TTC549 (cell line): ENCODE data around the gene SDC1.

Source experiments
- FAIRE-seq: peaks from 2 replicates; lab custom pipeline; 2012; peaks lifted over from hg19 to GRCh38; lab: Jason Lieb, UNC

SDC1 gene

DNA sequence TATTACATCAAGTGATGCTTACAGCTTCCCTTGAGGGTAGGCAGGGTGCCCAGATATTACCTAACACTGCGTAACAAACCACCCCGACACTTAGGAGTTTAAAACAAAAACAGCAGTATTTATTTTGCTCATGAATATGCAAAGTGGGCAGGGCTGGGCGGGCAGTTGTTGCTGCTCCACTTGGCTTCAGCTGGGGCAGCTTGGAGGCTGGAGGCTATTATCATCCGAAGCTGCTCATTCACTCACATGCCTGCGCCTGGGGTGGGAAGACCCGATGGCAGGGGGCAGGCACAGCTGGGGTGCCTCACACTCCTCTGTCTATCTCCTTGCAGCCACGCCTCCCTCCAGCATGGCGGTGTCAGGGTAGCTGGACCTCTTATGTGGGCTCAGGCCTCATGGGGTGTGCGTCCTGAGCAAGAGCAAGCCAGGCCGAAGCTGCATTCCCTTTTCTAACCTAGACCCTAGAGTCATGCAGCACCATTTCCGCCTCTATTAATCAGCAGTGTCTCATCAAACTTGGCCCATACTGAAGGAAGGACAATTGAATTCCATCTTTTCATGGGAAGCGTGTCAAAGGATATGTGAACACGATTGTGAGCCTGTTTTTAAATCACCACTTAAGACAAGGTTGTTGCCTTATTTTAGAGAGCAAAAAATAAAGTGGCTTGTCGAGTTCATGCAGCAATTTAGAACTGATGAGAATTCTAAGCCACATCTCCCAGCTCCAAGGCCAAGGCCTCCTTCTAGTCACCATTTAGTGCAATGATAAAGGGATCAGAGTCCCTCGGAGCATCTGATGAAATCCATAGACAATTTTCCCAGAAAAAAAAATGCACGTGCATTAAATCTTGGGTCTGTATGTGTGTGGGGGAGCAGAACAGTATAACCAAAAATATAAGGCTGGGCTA lies 54.9 kb downstream of the SDC1 start:
- no peak for FAIRE-seq

- no peak for FAIRE-seq
Measured at GRCh38 chr2:20168727-20169696, 55.9 kb downstream of the SDC1 start.

GRCh38 chr2:20168048-20168726 lies 56.7 kb downstream of the SDC1 start:
- no peak for FAIRE-seq

- no peak for FAIRE-seq
Measured at GRCh38 chr2:20167356-20167755, 57.6 kb downstream of the SDC1 start.

DNA sequence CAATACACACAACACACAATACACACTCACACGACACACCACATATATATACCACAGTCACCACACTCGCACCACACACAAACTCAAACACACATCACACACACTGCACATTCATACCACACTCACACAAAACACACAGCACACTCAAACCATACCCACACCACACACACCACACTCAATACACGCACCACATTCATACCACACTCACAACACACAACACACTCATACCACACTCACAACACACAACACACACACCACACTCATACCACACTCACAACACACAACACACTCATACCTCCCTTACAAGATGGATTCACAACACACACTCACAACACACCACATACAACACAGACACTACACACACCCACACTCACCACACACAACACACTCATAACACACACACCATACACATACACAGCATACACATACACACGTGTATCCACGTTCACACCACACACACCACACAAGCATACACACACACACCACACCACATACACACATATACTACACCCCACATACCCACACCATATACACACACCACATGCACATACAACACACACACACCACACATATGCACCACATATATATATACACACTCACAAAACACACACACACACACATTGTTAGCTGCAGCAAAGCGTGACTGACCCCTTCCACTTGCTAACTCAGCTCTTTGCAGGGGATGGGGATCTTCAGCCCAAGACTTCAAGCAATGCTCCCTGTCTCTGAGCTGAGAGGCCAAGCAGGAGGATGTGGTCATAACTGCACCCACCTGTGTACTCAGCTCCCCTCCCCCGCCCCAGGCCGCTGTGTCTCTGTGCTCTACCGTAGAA lies 59.0 kb downstream of the SDC1 start:
- FAIRE-seq, result no peak

DNA sequence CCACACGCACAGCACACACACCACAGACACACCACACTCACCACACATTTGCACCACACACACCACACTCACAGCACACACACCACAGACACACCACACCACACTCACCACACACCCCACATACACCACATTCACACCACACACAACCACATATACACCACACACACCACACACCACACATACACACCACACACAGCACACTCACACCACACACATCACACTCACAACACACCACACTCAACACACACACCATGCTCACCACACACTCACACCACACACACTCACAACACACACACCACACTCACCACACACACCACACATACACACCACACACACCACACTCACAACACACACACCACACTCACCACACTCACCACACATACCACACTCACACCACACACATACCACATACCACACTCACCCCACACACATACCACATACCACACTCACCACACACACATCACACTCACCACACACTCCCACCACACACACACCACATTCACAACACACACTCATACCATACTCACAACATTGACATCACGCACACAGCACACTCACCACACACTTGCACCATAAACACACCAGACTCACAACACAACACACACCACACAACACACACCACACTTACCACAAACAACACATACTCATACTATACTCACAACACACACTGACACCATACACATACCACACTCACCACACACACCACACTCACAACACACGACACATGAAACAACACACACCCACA lies 60.0 kb downstream of the SDC1 start:
- no peak for FAIRE-seq

- no peak for FAIRE-seq
Measured at GRCh38 chr2:20164061-20164733, 60.7 kb downstream of the SDC1 start.

DNA sequence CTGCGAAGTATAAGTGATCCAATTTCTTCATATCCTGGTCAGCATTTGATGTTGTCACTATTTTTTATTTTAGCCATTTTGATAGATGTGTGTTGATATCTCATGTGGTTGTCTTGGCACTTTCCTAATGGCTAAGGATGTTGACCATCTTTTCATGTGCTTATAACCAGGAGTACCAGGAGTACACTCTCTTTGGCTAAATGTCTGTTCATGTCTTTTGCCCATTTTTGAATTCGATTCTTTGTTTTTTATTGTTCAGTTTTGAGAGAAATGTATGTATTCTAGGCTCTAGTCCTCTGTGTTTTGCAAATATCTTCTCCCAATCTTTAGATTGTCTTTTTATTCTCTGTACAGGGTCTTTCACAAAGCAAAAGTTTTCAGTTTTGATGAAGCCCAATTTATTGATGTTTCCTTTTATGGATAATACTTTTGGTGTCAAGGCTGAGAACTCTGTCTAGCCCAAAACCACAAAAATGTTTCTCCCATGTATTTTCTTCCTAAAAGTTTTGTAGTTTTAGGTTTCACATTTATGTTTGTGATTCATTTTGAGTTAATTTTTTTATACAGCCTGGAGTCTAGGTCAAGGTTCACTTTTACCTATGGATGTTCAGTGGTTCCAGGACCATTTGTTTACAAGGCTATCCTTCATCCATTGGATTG lies 65.4 kb downstream of the SDC1 start:
- FAIRE-seq, result no peak

DNA sequence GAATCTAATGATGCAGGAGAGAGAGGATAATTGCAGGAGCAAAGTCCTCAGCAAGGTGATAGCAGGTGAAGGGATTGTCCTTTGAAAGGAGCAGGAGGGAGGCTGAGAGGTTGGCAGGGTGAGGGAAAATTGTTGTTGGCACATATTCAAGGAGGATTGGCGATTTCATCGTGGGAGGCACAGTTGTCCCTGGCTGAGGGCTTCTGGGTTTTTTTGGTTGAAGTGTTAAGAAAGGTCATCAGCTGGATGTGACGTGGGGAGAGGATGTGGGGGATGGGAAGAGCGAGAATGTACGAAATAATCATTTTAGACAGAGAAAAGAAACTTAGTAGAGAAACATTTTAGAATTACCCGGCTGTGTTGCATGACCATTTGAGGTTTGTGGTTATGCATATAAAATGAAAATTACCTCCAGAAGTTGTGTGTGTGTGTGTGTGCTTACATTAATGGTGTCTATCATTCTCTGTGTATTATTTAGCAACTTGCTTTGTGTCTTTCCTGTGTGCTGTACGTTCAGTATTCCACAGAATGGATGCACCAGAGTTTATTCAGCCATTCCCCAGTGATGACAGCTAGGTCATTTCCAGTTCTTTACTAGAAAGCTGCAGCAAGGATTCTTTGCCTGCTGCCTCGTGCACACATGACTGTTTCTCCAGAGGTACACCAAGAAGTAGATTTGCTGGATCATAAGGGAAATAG lies 67.6 kb downstream of the SDC1 start:
- no peak for FAIRE-seq

DNA sequence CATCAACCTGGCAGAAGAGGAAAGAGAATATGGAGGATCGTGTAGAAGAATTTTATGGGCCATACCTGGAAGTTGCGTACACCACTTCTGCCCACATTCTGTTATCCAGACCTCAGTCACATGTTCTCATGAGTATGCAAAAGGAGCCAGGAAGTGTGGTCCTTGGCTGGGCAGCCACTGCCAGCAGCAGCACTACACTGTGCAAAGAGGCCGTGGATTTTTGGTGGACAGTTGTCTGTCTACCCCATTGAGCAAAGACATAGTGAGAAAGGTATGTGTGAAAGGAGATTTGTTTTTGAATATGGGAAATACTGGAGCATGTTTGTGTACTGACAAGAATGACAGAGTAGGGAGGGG lies 68.1 kb downstream of the SDC1 start:
- no peak for FAIRE-seq

- FAIRE-seq, result no peak
Measured at GRCh38 chr2:20156076-20156759, 68.7 kb downstream of the SDC1 start.

GRCh38 chr2:20153131-20153851 lies 71.6 kb downstream of the SDC1 start:
- FAIRE-seq, result no peak

DNA sequence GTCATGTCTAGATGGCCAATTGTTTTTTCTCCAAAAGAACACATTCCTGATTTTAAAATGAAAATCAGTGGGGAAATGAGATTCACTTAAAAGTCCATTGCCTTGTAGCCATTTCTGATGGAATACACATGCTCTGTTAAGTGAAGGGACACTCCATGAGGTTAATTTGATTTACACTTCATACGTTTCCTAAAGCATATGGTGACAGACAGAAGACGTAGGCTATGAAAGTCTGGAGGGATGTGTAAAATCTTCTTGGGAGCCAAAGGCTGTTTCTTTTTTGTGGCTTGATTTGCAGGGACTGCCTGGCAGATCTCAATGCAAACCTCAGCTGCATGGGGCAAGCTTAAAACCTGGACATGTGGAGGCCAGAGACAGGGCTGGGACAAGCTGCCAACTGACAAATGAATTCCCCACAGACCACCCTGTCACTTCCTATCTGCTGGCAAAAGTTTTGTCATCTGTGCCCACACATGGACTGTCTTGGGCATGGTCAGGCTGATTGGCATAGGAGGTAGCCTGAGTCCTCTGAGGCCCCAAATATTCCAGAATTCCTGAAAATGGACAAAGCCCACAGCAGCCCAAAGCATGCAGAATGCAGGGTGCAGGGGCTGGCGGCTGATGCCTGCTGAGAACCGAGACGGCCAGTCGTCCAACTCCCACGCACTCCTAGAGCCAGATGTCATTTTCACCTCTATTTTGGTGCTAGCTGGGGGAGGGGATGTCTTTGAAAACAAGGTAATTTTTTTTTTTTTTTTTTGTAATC lies 73.9 kb downstream of the SDC1 start:
- FAIRE-seq, result no peak
